Activated T-cell treated with anti-CD3 and anti-CD28 coated beads for 24 hours (primary cell): ENCODE results near the gene MED7.
A peak's percentile ranks its signal among the peaks of the same experiment; 100 is the strongest.
"Not testable (repeated sequence)": the region's sequence is repeated elsewhere in the genome, so short reads cannot be mapped to it uniquely, and the experiment has no call there.

Experiments
- DNase-seq: peaks from one replicate; pipeline ENCODE4 v3.0.0-alpha.2; 2020; ENCODE audit warnings: low read depth

MED7 gene, protein sequence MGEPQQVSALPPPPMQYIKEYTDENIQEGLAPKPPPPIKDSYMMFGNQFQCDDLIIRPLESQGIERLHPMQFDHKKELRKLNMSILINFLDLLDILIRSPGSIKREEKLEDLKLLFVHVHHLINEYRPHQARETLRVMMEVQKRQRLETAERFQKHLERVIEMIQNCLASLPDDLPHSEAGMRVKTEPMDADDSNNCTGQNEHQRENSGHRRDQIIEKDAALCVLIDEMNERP

DNA sequence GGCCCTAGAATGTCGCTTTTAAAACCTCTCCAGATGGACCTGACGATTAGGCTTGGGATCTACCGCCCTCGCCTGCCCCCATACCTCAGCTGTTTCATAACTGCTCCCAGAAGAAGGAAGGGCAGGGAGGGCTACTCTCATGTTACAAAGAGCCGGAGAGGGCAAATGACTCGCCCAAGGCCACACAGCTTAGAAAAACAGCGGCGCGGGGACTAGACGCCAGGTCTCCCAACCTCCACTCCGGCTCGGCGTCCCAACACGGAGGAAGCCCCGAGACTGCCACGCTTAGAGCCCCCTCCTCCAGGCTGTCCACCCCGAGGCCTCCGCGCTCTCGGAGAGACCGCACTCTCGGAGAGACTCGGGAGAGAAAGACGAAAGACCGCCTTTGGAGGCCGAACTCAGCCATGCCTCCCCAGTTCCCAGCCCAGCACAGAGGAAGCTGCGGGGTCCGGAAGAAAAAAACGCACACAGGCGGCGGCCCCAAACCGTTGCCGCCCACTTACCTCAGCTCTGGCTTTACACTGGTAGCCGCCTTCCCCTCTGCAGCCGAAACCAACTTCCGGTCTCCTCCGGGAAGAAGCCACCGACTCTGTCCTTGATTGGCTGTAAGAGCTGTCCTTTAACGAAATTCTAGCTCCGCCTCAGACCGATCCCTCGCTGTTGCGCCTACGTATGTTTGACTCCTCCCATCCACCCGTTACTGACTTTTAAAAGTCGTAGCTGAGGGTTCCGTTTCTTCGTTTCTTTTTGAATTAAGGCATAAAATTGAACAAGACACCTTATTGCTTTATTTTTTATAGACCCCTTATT, at the start of gene MED7:
MED7 (minus strand) TSS at position 549 of the 810 bp plus-strand sequence. CDS start 3,434 bp downstream, outside the sequence.
- peak; percentile 90 for DNase-seq

DNA sequence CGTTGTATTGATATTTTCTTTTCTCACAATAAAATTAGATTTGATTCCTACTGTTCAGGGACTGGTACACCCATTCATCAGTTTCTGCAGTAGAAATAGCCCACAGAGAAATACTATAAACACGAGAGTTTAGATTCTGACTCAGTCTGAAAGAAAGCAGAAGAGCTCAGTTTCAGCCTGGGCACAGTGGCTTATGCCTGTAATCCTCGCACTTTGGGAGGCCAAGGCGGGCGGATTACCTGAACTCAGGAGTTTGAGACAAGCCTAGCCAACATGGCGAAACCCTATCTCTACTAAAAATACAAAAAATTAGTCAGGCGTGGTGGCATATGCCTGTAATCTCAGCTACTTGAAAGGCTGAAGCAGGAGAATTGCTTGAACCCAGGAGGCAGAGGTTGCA, 46.6 kb upstream of the MED7 start:
- DNase-seq = no peak

DNA sequence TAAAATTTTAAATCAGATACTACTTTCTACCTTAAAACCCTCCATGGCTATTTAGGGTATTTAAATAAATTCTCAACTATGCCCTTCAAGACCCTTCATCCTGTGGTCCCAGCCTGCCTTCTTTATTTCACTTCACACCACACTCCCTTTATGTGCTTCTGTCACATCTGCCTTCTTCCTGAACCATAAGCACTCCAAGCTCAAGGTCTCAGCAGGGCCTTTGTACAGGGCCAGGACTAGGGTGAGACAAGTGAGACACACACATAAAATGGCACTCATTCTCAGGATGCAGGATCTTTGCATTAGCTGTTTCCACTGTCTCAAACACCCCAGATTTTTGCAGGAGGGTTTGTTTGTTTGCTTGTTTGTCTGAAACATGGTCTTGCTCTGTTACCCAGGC, 45.6 kb upstream of the MED7 start:
- no peak for DNase-seq

DNA sequence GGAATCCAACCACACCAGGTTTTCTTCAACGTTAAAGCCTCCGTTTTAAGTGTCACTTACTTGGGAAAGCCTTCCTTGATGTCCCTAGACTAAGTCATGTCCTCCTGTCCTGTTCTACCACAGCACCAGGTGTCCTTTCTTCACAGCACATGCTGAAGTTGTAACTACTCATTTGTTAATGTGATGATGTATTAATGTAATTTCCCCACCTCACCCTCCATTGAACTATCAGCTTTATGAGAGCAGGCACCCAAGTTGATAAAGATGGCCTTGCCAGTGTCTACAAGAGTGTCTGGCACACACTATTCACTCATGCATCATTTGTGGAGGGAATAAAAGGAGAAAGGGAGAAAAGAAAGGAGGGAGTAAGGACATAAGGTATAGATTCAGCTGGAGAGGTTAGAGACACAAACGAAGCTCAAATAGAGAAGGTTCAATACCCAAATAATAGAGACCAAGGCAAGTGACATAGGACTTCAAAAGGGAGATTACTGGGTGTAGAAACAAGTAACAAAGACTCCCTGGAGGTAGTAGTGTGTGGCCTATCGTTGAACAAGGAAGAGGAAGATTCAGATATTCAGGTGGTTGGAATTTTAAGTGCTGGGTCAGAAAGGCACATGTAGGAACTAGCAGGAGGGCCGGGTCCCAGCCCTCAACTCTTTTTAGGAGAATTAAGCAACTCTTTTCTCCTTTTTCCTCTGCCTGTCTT, 44.5 kb upstream of the MED7 start:
- no peak for DNase-seq

DNA sequence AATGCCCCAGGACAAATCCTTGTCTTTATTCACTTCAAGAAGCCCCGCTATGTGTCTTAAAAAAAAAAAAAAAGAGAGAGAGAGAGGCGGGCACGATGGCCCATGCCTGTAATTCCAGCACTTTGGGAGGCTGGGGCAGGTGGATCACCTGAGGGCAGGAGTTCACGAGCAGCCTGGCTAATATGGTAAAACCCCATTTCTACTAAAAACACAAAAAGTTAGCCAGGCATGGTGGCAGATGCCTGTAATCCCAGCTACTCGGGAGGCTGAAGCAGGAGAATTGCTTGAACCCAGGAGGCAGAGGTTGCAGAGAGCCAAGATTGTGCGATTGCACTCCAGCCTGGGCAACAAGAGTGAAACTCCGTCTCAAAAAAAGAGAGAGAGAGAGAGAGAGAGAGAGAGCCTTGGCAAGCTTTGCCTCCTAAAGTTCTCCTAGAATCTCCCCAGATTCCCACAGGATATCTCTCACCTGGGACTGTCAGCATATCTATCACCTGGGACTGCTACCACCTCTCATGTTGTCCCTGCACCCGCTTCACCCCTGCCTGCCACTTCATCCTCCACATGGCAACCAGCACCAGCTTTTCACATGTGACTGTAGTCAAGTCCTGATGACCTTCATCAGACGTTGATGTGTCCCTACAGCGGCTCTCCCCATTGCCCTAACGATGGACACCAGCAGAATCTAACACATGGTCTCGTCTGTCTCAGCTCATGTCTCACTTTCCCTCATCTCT, 43.8 kb upstream of the MED7 start:
- no peak for DNase-seq

DNA sequence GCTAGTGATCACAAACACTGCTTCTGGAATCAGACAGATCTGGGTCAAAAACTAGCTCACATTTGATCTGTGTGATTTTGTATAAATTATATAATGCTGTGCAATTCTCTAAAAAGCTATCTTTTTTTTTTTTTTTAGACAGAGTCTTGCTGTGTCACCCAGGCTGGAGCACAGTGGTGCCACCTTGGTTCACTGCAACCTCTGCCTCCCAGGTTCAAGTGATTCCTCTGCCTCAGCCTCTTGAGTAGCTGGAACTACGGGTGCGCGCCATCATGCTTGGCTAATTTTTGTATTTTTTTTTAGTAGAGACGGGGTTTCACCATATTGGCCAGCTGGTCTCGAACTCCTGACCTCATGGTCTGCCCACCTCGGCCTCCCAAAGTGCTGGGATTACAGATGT, 42.5 kb upstream of the MED7 start:
- DNase-seq = not testable (repeated sequence)

DNA sequence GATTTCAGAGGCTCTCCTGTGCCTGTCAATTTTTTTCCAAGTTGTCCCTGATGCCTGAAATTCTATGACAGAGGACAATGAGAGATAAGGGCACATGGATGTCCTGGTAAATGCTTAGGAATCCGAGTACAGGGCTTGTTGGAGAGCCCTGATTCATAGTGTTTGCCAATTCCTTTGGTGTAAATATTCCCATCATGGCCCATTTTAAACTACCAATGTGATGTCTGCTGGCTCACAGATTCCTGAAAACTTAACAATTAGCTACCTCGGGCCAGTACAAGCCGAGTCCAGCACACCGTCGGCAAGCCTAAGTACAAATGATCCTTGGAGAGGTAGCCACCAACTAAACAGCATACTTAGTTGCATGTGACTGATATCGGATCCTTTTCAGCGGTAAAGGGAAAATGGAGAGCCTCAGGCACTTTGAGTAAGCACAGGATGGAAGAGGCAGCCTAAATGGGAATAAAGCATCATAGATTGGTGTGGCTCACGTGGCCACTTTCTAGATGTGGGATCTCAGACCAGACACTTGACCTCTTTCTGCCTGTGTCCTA, 41.5 kb upstream of the MED7 start:
- DNase-seq = no peak

DNA sequence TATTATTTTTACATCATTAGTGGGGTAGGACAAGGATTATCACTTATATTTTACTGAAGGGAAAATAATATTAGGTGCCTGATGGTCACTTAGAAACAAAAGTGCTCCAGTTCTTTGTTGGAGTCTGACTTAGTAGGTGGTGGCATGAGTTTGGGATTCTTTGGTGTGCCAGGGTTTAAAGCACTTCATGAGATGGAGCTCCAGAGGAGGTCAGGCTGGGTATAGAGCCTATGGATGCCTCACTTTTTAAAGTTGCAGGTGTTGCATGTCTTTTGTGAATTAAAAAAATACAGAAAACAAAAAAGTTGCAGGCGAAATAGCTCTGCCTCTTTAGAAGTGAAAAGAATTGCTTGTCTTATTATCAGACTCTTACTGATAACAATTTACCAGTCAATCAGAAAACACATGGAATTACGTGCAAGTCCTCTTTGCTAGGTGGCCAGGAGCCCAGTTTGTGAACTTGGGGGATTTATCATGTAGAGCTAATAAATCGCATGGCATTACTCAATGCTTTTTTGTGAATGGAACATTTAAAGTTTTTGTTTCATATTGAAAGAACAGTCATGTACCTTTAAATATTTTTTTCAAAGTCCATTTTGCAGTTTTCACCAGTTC, 39.6 kb upstream of the MED7 start:
- no peak for DNase-seq

DNA sequence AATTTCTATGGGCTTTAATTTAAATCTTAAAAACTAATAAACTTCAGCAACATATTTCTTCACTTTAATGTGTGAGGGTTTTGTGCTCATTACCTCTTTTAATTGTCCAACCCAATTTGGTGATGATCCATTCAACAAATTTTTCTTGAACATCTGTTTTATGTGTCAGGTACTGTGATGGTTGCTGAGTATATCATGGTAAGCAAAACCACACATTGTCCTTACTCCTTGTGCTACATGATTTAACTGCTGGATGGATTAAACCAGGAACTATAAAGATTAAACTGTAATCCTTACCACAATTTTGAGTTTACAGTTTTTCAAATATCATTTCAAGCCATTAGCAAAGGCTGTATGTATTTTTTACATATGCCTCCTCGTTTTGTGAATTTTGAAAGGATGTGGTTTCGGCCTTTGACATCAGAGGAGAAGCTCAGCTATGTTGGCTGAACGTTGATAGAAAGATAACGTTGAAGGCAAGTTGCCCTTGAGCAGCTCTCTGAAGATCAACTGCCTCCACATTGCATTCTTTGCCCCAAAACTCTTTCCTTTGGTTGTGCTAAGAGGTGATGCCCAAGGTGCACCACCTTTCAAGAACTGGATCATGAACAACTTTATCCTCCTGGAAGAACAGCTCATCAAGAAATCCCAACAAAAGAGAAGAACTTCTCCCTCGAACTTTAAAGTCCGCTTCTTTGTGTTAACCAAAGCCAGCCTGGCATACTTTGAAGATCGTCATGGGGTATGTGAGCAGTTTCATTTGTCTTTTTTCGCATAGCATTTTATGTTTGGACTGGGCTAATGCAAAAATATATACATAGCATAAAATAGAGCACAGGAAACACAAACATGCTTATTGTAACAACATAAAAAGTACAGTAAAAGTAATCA, 38.0 kb upstream of the MED7 start, which contains the start of gene ITK:
ITK (plus strand) TSS at position 467 of the 891 bp plus-strand sequence; CDS start at position 605, 138 bp downstream.
- DNase-seq = no peak

DNA sequence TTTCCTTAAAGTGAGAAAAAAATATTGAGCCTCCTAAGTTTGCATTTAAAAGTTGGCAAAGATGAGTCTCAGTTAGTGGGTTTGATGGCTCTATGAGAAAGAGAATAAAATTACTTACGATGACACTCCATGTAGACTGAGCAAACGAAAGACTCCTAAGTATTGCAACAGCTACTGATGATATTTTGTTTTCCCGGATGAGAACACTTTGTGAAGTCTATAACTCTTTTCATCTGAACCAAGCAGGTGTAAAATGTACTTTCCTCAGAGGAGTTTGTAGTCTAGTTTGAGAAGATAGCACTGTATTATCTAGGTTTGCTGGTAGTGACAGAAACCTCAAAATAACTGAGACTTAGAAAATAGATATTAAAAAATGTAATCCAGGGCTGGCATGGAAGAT, 36.3 kb upstream of the MED7 start:
- DNase-seq = no peak

DNA sequence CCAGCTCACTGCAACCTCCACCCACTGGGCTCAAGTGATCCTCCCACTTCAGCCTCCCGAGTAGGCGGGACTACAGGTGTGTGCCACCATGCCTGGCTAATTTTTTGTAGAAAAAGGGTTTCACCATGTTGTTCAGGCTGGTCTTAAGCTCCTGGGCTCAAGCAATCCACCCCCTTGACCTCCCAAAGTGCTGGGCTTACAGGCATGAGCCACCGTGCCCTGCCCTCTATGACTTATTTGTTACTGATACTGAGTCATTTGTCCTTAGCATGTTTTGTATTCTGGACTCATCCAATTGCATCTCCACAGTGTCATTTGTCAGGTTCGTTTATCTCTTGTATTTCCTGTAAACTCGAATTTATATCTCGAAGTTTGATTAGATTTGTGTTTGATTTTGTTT, 35.3 kb upstream of the MED7 start:
- DNase-seq = no peak

DNA sequence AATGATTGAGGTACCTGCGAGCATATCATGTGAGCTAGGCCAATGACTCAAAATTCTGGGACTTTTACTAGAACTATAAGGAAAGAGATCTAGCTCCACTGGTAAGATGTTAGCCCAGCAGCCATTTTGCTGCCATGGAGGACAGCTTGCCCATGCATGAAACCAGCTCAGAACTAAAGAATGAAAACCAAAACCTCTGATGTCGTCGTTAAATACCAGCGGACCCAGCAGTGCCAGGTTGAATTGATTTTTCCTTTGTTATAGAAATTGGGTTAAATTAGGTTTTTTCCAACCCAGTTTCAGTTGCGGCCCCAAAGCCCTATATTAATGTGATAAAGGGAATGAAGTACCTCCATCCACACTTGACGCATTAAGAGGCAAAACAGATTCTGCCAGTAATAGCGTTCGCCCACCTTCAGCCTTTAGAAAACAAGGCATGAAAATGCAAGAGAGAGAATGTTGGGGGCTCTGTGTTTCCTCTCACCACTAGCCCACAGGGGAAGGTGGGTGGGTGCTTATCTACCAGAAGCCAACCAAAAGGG, 32.5 kb upstream of the MED7 start:
- DNase-seq = no peak

DNA sequence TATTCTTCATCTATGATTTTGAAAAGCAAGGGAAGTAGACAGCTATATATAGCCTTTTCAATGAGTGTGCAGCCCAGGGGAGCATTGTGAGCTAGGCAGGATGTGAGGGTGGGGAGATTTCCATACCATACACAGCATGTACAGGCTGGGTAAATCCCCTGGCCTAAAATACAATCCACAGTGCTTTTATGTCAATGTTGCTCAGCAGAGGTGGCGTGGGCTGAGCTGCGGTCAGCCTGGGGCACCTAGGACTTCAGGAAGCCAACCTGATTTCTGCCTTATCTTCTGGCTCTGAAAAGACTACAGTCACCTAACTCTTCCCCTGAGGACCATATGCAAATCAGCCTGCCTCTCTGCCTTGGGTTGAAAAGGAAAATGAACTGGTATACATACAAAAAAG, 29.7 kb upstream of the MED7 start:
- peak; percentile 87 for DNase-seq

DNA sequence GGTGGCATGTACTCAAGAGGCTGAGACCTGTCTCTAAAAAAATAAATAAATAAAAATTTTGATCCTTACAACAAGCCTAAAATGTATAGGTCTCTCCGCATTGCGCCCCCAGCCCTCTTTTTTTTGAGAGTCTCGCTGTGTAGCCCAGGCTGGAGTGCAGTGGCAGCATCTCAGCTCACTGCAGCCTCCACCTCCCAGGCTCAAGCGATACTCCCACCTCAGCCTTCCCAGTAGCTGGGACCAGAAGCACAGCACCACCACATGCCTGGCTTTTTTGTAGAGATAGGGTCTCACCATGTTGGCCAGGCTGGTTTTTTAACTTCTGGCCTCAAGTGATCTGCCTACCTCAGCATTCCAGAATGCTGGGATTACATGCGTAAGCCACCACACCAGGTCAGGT, 25.6 kb upstream of the MED7 start:
- no peak for DNase-seq

DNA sequence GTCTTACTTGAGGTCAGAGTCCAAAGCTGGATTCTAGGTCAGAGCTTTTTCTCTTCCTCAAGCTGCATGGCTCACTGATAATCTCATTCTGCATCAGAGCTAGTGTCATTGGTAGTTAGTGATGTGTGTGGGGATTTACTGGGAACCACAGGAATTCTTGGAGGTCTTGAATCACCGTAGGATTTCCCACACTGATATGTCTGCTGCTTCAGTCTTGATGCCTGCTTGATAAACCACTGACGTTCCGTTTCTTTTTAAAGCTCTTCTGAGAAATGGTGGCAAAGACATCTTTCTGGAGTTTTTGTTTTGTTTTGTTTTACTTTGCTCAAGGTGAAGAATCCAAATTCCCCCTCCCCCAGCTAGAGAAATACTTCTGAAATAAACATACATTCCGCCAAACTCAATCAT, 24.6 kb upstream of the MED7 start:
- DNase-seq = no peak

DNA sequence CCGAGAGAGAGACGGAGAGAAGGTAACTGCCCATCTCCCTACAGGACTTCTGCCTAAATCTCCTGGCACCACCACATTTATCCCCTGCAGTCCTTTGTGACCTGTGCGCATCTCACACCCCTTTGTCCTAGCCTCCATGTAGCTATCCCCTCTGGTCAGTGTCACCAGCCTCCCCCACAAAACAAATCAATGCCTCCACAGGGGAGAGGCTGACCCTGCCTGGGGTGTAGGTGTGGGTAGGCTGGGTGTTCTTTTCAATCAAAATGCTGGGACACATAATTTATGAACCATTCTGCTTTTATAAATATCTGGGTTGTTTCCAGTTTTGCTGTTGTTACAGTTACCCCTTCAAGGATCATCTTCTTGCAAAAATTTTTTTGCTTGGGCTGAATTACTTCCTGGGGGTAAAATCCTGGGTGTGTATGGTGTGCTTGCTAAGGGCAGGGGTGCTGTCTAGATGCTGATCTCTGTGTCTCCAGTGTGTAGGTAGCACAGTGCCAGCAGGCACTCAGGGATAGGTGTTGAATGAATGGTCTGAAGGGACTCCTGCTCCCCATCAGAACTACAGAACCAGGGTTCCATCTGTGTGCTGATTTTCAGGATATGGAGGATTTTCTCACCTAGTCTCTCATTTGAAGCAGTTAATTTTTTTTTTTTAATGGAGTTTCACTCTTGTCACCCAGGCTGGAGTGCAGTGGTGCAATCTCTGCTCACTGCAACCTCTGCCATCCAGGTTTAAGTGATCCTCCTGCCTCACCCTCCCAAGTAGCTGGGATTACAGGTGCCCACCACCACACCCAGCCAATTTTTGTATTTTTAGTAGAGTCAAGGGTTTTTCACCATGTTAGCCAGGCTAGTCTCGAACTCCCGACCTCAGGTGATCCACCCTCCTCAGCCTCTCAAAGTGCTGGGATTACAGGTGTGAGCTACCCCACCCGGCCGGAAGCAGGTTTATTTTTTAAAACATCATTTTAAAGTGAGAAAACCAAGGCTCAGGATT, 23.8 kb upstream of the MED7 start, which contains the start of gene GARIN3:
GARIN3 (minus strand) TSS at position 51 of the 1,000 bp plus-strand sequence. CDS start 96 bp downstream, outside the sequence.
- no peak for DNase-seq

DNA sequence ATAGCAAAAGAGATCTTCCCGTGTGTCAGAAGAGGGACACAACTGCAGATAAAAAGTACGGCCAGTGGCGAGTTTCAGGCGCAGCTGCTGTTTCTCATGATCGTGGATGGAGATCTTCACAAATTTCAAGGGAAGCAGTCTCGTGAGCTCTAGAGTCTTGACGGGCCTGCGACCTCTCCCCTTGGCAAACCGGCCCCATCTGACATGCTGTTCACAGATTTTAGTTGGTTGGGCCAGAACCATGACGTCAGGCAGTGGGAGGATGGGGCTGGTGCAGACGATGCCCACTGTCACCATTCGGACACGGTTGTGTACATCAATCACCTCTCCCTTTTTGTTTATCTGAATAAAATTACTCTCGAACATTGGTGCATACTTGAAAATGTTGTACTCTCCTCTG, 23.0 kb upstream of the MED7 start:
- DNase-seq = no peak

DNA sequence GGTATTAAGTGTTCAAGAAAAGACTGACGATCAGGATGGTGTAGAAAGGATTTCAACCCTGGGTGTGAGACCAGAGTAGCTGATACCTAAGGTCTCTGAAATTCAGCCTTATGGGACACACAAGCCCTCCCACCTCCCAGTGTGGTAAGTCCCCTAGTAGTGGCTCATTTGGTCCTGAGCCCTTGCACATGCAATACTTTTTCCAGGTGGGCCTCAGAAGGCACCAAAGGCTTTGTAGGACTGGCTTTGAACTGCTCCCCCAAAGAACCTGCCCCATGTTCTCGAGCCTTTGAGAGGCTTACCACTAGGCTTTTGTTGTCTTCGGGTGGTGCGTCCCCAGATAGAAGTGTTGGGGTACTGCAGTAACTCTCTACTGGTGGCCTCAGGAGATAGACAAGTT, 22.6 kb upstream of the MED7 start:
- no peak for DNase-seq

DNA sequence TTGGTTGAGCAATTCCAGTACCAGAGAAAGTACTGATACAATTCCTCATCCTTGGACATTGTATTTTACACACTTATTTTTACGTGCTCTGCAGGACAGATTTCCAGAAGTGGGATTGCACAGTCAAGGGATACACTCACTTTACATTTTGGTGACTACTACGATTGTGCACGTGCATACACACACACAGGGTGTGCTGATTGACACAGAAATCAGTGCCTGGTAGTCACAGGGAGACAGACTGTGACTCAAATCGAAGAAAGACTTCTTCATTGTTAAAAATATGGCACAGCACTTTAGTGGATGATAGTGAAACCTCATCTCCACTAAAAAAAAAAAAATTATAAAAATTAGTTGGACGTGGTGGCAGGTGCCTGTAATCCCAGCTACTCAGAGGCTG, 21.9 kb upstream of the MED7 start:
- DNase-seq = no peak
